Tibial artery (tissue), 4 donors: ENCODE data around the gene MAU2.

ENCODE experiments used
- DNase-seq, 2 donors: peaks; one replicate each; pipeline ENCODE4 v3.0.0-alpha.2; 2019
- H3K27ac ChIP-seq, 2 donors: fragments of 200-600 bp; sonication (generic) in 1 of 2; 1 replicate in 1 of 2; 2 replicates in 1 of 2; pipeline ENCODE4 v1.5.1; 2018 to 2019; ENCODE audit warnings: mild to moderate bottlenecking in 1 of 2
- H3K27me3 ChIP-seq, 2 donors: fragments of 200-600 bp; sonication (generic) in 1 of 2; one replicate each; pipeline versions ENCODE4 v1.5.1 to v1.6.0; 2016 to 2019
- H3K36me3 ChIP-seq, 3 donors: fragments of 200-600 bp; sonication (generic) in 2 of 3; one replicate each; pipeline ENCODE4 v1.5.1; 2016 to 2019; ENCODE audit warnings: mild to moderate bottlenecking in 2 of 3
- H3K4me1 ChIP-seq, 4 donors: fragments of 200-600 bp; sonication (generic) in 2 of 4; 1 replicate in 3 of 4; 2 replicates in 1 of 4; pipeline ENCODE4 v1.5.1; 2016 to 2019
- H3K4me3 ChIP-seq, 2 donors: fragments of 200-600 bp; sonication (generic) in 1 of 2; 1 replicate in 1 of 2; 2 replicates in 1 of 2; pipeline ENCODE4 v1.5.1; 2018 to 2019; ENCODE audit warnings: mild to moderate bottlenecking in 2 of 2
- H3K9me3 ChIP-seq, 3 donors: fragments of 200-600 bp; sonication (generic) in 1 of 3; one replicate each; pipeline ENCODE4 v1.5.1; 2016 to 2019
- CTCF ChIP-seq, 2 experiments: fragments of 200-600 bp in 1 of 2; fragments of 450-650 bp in 1 of 2; IDR thresholded peaks; one replicate each; pipeline ENCODE4 v1.5.1; 2017 to 2019; ENCODE audit warnings: antibody characterized with exemption in 2 of 2, mild to moderate bottlenecking in 1 of 2, moderate library complexity in 1 of 2
- intact Hi-C: fragments of 100-400 bp; cut with DNase I; formaldehyde crosslinking; loops from one replicate; pipeline ENCODE4 v1.15.0; 2023; ENCODE audit warnings: low total_unique reads

The MAU2 gene

GRCh38 chr19:19342086-19343015, 21.7 kb downstream of the MAU2 start:
- Histone ChIP-seq H3K9me3 (no peaks in the 10 kb centered on the region), H3K4me1 (no peaks in the 10 kb centered on the region), H3K27ac (no peak overlapping the region), H3K4me3 (no peak overlapping the region), H3K27me3 (no peaks in the 10 kb centered on the region), H3K36me3 (peaks cover 82 to 100% (median 99%) of the 10 kb centered on the region in 3 donors)
- TF ChIP-seq CTCF (IDR thresholded peaks at IDR 0.05), result peak; percentile 60 to 71
- no peak for DNase-seq
- intact Hi-C loops, result no loop called here

- H3K27me3 ChIP-seq, result no peaks in the 10 kb centered on the region
- H3K4me1 ChIP-seq, result no peaks in the 10 kb centered on the region
- DNase-seq, result no peak
- H3K27ac ChIP-seq, result no peak overlapping the region
- no peak for TF ChIP-seq CTCF (IDR thresholded peaks at IDR 0.05)
- H3K4me3 ChIP-seq, result no peak overlapping the region
- H3K9me3 ChIP-seq, result no peaks in the 10 kb centered on the region
- intact Hi-C loops, result no loop called here
- peaks cover 82 to 100% (median 99%) of the 10 kb centered on the region in 3 donors for H3K36me3 ChIP-seq
These were observed 22.4 kb downstream of the MAU2 start for GRCh38 chr19:19343016-19343362.

GRCh38 chr19:19343762-19344161, 23.1 kb downstream of the MAU2 start:
- no peak for TF ChIP-seq CTCF (IDR thresholded peaks at IDR 0.05)
- Histone ChIP-seq H3K36me3 (peaks cover 82 to 100% (median 99%) of the 10 kb centered on the region in 3 donors), H3K4me1 (no peaks in the 10 kb centered on the region), H3K4me3 (no peak overlapping the region), H3K27ac (no peak overlapping the region), H3K27me3 (no peaks in the 10 kb centered on the region), H3K9me3 (no peaks in the 10 kb centered on the region)
- intact Hi-C loops, result no loop called here
- DNase-seq, result no peak

GRCh38 chr19:19345232-19345631, 24.6 kb downstream of the MAU2 start:
- peaks cover 85 to 100% (median 100%) of the 10 kb centered on the region in 3 donors for H3K36me3 ChIP-seq
- intact Hi-C loops, result no loop called here
- no peak for TF ChIP-seq CTCF (IDR thresholded peaks at IDR 0.05)

GRCh38 chr19:19345970-19346369, 25.3 kb downstream of the MAU2 start:
- Histone ChIP-seq H3K27me3 (no peaks in the 10 kb centered on the region), H3K27ac (no peak overlapping the region), H3K9me3 (no peaks in the 10 kb centered on the region), H3K36me3 (peaks cover 89 to 100% (median 100%) of the 10 kb centered on the region in 3 donors), H3K4me1 (no peaks in the 10 kb centered on the region), H3K4me3 (no peak overlapping the region)
- TF ChIP-seq CTCF (IDR thresholded peaks at IDR 0.05), result no peak
- DNase-seq, result no peak
- intact Hi-C loops, result no loop called here

More at GRCh38 chr19:19345232-19345631, 24.6 kb downstream of the MAU2 start:
- DNase-seq, result no peak
- Histone ChIP-seq H3K27ac (no peak overlapping the region), H3K9me3 (no peaks in the 10 kb centered on the region), H3K4me1 (no peaks in the 10 kb centered on the region), H3K4me3 (no peak overlapping the region), H3K27me3 (no peaks in the 10 kb centered on the region)
